ENCODE data around the gene NEURL1.
"Not testable (repeated sequence)": the region's sequence is repeated elsewhere in the genome, so short reads cannot be mapped to it uniquely, and the experiment has no call there.

The NEURL1 gene

DNA sequence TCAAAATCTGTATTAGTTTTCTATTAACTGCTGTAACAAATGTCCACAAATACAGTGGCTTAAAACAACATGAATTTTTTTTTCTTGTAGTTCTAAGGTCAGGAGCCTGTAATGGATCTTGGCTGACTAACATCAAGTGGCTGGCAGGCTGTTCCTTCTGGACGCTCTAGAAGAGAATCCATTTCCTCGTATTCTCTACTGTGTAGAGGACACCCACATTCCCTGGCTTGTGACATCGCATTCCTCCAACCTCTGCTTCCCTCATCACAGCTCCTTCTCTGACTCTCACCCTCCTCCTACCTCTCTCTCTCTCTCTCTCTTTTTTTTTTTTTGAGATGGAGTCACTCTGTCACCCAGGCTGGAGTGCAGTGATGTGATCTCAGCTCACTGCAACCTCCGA lies 30.0 kb upstream of the NEURL1 start:
- no peak for FAIRE-seq

DNA sequence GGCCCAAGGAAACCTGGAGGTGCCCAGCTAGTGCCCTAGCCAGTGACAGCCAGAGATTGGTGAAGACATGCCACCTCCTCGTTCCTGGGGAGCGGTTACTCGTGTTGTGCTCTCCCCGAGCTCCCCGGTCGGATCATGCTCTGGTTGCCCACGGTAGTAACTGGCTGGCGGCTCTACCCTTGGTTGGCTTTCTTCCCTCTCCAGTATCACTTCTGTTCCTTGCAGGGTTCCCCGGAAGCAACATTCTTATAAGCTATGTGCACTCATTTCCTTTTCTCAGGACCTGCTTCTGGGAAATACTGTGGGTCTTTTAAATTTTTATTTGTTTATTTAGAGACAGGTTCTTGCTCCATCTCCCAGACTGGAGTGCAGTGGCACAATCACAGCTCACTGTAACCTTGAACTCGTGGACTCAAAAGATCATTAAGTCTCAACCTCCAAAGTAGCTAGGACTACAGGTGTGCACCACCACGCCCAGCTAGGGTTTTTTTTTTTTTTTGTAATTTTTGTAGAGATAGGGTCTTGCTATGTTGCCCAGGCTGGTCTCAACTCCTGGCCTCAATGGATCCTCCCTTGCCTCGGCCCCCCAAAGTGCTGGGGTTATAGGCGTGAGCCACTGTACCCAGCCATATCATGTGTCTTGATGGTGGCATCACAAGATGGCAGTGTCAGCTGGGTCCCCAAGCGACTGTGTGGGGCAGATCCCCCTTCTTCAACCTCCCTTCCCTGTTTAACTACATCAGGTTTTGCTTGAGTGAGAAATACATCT lies 27.9 kb upstream of the NEURL1 start:
- FAIRE-seq = no peak

DNA sequence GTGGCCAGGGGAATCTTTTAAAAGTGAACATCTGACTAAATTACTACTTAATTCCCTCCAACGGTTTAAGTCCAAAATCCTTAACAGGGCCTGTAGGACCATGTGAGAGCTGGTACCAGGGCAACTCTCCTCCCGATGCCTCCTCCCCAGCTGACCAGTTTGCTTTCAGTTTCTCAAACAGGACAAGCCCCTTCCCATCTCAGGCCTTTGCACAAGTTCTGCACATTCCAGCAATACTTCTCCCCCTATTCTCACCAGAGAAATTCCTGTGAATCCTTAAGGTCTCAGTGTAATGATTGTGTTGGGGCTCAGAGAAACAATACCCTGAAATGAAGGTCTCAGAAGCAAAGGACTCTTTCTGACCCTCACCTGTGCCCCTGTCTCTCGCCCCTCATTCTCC lies 26.8 kb upstream of the NEURL1 start:
- FAIRE-seq = no peak

DNA sequence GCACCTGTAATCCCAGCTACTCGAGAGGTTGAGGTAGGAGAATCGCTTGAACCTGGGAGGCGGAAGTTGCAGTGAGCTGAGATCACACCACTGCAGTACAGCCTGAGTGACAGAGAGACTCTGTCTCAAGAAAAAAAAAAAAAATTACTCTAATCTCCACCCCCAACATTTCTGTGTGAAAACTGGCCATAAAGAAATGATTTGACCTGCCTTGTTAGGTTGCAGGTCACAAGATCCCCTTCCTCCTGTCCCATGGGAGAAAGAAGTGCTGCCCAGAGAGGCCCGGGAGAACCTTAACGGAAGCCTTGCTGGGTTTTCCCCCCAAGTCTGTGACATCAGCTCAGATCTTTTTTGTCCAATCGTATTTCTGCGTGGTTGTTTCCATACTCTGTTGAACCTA lies 26.1 kb upstream of the NEURL1 start:
- no peak for FAIRE-seq

DNA sequence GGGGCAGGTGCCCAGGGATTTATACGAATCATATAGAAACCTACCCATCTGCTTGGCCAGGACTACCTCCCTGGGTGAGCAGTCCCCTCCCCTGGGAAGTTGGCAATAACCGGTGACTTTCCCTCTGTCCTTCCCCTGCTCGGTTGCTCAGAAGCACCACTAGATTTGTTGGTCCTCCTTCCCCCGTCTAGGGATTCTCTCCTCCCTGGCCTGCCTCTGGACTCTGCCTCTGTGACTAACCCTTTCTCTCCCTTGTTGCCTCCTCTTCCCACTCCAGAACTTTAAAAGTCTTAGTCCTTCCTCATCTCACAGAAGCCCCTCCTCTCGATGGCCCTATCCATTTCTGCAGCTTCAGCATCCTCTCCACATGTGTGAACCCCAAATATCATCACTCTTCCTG lies 24.3 kb upstream of the NEURL1 start:
- no peak for FAIRE-seq

DNA sequence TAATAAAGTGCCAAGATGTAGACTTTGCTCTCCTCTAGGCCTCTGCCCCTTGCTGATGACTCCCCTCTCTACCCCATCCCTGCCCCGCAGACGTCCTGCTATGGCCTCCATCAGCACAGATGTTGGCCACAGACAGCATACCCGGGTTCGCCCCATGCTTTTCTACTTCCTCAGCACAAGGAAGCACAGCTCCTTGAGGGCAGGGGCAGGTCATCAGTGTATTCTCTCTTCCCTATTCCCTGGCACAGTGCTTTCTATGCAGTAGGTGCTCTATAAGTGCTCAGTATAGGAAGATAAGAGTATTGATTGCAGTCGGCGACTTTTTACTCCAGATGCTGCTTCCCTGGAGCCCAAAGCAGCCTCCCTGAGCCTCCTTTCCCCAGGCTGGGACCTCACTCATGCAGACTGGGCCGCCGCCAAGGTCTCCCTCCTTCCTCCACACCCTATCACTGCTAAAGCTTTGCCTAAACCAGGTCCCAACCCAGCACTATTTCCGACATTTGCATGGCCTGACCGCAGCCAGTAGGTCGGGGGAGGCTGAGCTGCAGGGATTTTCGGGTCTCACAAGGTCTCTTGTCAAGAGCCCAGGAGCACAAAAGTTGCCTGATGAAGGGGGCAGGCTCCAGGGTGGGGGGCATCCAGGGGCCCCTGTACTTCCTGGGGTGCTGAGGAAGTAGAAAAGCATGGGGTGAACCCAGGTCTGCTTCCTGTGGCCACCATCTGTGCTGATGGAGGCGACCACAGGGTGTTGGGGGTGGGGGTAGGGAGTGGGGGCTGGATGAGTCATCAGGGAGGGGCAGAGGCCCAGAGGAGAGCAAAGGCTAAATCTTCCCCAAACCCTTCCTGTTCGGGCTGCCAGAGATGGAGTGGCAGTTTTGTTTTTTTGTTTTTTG lies 22.5 kb upstream of the NEURL1 start:
- FAIRE-seq = no peak

- no peak for FAIRE-seq
Observed at GRCh38 chr10:103472005-103472404, 21.5 kb upstream of the NEURL1 start.

DNA sequence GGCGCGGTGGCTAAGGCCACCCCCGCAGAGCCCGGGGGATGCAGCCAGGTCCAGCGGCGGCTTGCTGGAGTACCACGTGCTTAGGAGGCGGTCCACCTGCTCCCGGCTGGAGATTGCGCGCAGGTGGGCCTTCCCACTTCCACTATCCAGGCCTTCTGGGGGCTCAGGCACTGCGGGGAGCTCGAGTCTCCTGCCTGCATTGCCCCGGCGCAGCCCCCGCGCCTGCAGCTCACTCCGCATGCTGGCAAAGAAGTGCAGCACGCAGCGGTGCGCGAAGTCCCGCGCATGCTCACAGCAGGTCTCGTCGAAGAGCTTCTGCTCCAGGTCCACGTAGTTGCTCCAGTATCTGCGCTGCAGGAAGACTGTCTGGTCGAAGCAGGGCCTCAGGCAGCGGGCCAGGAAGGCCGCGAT lies 20.2 kb upstream of the NEURL1 start:
- FAIRE-seq = no peak

DNA sequence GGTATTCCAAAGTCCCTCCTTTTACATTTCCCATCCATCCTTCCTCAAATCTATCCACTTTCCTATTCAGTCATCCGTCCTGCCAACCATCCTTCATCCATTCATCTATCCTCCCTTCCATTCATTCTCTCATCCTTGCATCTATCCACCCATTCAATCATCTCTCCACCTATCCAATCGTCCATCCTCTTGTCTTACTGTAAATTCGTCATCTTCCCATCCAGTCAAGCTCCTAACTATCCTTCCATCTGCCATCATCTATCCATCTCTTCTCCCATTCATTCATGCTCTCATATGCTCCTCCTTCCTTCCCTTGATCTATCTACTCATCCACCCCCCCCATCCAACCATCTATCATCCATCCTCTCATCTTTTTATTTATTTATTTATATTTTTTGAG lies 19.4 kb upstream of the NEURL1 start:
- no peak for FAIRE-seq

GRCh38 chr10:103475437-103475836 lies 18.1 kb upstream of the NEURL1 start:
- FAIRE-seq = no peak

DNA sequence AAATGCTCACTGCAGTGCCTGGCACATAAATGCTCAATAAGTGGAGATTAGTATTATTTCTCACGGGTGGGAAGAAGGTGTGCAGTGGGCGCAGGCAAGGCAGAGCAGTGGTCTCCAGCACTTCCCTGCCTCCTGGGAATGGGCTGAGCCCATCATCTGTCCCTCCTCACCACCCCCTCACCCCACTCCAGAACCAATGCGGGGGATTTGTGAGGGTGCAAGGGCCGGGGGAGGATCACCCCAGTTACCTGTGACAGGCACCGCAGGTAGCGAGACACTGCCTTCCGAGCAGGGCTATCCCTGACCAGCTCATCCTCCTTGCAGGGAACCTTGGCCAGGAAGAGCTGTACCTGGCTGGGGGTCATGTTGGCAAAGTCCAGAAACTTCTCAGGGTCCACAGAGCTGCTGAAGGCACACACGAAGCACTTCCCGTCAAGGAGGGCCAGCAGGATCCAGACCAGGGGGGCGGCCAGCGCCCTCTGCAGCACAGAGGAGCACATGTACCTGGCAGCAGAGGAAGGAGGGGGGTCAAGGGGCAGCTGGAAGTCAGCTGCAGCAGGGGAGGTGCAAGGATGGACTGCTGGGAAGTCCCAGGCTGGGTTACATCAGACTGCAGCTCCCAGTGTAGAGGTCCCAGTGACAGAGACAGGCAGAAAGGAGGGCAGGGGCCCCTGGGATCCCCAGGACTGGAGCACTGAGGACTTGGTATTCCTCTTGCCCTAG lies 17.3 kb upstream of the NEURL1 start:
- FAIRE-seq = no peak

DNA sequence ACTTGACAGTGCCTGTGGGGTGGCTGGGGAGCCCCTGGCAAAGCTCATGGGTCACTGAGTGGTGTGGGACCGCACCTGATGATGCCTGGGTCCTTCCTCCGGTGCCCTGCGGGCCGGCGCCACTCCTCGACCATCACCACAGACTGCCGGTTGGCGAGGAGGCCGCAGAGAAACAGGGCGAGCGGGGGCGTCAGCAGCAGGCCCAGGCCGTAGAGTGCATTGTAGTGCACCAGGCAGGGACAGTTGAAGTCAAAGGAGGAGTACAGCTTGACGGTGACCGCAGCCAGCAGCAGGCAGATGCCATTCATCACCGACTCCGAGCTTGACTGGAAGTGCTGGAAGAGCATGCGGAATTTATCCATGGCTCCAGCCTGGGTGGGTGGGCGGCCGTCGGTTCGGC lies 14.8 kb upstream of the NEURL1 start:
- no peak for FAIRE-seq

GRCh38 chr10:103479135-103479534 lies 14.4 kb upstream of the NEURL1 start, which contains the start of gene CALHM3:
CALHM3 (minus strand) TSS chr10:103479240; CDS start chr10:103479032, 208 bp downstream.
- no peak for FAIRE-seq

- no peak for FAIRE-seq
Observed at GRCh38 chr10:103480521-103480920, 13.0 kb upstream of the NEURL1 start.

GRCh38 chr10:103481974-103482531 lies 11.5 kb upstream of the NEURL1 start:
- no peak for FAIRE-seq

GRCh38 chr10:103486635-103487409 lies 6.7 kb upstream of the NEURL1 start:
- FAIRE-seq = not testable (repeated sequence)

DNA sequence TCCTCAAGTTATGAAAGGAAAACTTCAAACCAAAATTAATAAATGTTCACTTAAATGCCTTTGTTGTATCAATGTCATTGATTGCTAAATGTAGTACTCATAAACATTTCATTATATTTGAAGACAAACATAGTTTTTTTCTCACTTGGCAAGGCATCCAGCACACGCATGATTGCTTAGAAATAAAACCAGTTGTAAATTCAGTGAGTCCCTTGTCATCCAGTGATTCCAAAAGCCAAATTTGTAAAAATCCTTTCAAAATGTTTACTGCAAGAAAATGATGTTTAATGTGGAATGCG lies 6.1 kb upstream of the NEURL1 start:
- FAIRE-seq = no peak

DNA sequence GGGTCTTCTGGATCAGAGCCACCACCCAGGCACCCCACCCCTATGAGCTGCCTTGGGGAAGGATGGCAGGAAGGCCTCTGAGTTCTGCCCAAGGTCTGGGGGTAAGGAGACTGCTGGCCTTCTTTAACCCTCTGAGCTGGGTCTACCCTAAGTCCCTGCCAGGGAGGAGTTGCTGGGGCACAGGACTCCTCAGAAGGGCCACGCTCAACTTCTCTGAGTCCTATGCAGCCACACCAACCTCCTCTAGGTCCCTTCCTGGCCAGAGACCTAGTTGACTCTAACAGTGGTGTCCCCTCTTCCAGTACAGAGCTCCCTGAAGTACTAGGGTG lies 2.6 kb upstream of the NEURL1 start:
- no peak for FAIRE-seq

GRCh38 chr10:103491729-103492364 lies 1.7 kb upstream of the NEURL1 start:
- FAIRE-seq = no peak

DNA sequence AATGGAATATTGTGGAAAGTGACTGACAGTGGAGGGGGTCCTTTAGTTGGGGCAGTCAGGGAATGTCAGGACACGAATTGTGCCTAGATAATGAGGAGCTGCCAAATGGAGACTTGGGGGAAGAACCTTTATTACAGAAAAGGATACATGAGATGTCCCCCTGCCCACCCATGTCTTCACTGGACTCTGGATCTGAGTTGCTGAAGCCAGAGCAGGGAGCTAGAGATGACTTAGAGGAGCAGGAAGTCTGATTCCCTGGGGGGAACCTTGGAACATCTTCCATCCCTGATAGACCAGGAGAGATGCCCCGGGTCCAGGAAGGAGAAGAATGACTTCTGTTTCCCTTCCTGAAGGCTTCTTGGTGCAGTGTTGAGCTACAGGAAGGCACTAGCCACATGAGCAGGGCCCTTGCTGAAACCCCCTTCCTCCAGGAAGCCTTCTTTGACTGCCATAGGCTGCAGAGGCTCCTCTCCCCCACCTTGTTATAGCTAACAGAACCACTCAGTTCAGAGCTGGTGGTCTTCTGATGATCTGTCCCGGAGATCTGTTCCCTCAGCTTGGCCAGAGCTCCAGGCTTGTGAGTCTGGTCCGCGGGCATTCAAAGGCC lies 747 bp upstream of the NEURL1 start:
- FAIRE-seq = no peak

All from colon (tissue), 2 donors.